OCI-LY3 (cell line): ENCODE data around the gene COL4A2.

Experiments
- H2AFZ ChIP-seq: fragments of 200-600, 300-600 bp; shearing (Covaris generic); 2 replicates; pipeline ENCODE4 v1.6.0; 2014; ENCODE audit warnings: antibody characterized with exemption, low read depth, low read length
- H3K27ac ChIP-seq: fragments of 200-600, 300-600 bp; sonication (generic); 2 replicates; pipeline ENCODE4 v1.5.1; 2014; ENCODE audit warnings: mild to moderate bottlenecking, low read length, moderate library complexity, mixed read lengths
- H3K27me3 ChIP-seq: fragments of 200-600, 300-600 bp; sonication (generic); 2 replicates; pipeline ENCODE4 v1.6.1; 2014; ENCODE audit warnings: low read depth, low read length, mixed read lengths
- H3K36me3 ChIP-seq: fragments of 200-600, 300-600 bp; sonication (generic); replicated peaks from 2 replicates; pipeline ENCODE3; 2014; ENCODE audit warnings: low read depth, low read length, mixed read lengths
- H3K4me1 ChIP-seq: fragments of 300-600, 200-600 bp; sonication (generic); 2 replicates; pipeline ENCODE4 v1.6.1; 2014; ENCODE audit warnings: low read length, mixed read lengths
- H3K4me2 ChIP-seq: fragments of 200-600, 300-600 bp; sonication (generic); 2 replicates; pipeline ENCODE4 v1.6.1; 2014; ENCODE audit warnings: low read length, mixed read lengths
- H3K4me3 ChIP-seq: fragments of 300-600, 200-600 bp; sonication (generic); 2 replicates; pipeline ENCODE4 v1.5.1; 2014; ENCODE audit warnings: antibody characterized with exemption, mild to moderate bottlenecking, low read length, moderate library complexity
- H3K79me2 ChIP-seq: fragments of 300-600, 200-600 bp; shearing (Covaris generic); 2 replicates; pipeline ENCODE4 v1.6.1; 2014; ENCODE audit warnings: mild to moderate bottlenecking, low read length, mixed read lengths
- H3K9ac ChIP-seq: fragments of 300-600, 200-600 bp; shearing (Covaris generic); 2 replicates; pipeline ENCODE4 v1.6.0; 2014; ENCODE audit warnings: mild to moderate bottlenecking, low read length, moderate library complexity
- H3K9me3 ChIP-seq: fragments of 200-600, 300-600 bp; shearing (Covaris generic); 2 replicates; pipeline ENCODE4 v1.6.1; 2014; ENCODE audit warnings: low read length, mixed read lengths; ENCODE audit not compliant: insufficient read depth
- H4K20me1 ChIP-seq: fragments of 200-600, 300-600 bp; sonication (generic); 2 replicates; pipeline ENCODE4 v1.6.1; 2016; ENCODE audit warnings: low read length, mixed read lengths; ENCODE audit not compliant: insufficient read depth
- EZH2phosphoT487 ChIP-seq: fragments of 200-600 bp; shearing (Covaris generic); IDR thresholded peaks from 2 replicates; pipeline ENCODE4 v1.6.1; 2018; ENCODE audit warnings: antibody characterized with exemption, mixed run types, low read depth
- TF ChIP-seq, protein P1 (sequence below): fragments of 200-600, 300-600 bp; sonication (generic); IDR thresholded peaks from 2 replicates; pipeline ENCODE4 v1.5.1; 2014; ENCODE audit warnings: antibody characterized with exemption, low read length, low read depth

The COL4A2 gene

GRCh38 chr13:110379905-110380341, 72.8 kb downstream of the COL4A2 start:
- no peak overlapping the region; the same call in 1 of the 2 replicates for H2AFZ ChIP-seq
- TF ChIP-seq, protein P1, sequence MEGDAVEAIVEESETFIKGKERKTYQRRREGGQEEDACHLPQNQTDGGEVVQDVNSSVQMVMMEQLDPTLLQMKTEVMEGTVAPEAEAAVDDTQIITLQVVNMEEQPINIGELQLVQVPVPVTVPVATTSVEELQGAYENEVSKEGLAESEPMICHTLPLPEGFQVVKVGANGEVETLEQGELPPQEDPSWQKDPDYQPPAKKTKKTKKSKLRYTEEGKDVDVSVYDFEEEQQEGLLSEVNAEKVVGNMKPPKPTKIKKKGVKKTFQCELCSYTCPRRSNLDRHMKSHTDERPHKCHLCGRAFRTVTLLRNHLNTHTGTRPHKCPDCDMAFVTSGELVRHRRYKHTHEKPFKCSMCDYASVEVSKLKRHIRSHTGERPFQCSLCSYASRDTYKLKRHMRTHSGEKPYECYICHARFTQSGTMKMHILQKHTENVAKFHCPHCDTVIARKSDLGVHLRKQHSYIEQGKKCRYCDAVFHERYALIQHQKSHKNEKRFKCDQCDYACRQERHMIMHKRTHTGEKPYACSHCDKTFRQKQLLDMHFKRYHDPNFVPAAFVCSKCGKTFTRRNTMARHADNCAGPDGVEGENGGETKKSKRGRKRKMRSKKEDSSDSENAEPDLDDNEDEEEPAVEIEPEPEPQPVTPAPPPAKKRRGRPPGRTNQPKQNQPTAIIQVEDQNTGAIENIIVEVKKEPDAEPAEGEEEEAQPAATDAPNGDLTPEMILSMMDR = no peak
- TF ChIP-seq EZH2phosphoT487 = no peak
- no peak overlapping the region for H3K9ac ChIP-seq
- no peaks in the 10 kb centered on the region for H4K20me1 ChIP-seq
- no peaks in the 10 kb centered on the region for H3K9me3 ChIP-seq
- H3K27me3 ChIP-seq = peaks cover 57% of the 10 kb centered on the region
- no peaks in the 10 kb centered on the region for H3K4me1 ChIP-seq
- no peaks in the 10 kb centered on the region for H3K36me3 ChIP-seq
- no peak overlapping the region for H3K4me2 ChIP-seq
- no peak overlapping the region for H3K27ac ChIP-seq
- no peak overlapping the region for H3K4me3 ChIP-seq
- no peaks in the 10 kb centered on the region for H3K79me2 ChIP-seq

- no peaks in the 10 kb centered on the region for H4K20me1 ChIP-seq
- H3K4me2 ChIP-seq = no peak overlapping the region
- H3K4me1 ChIP-seq = no peaks in the 10 kb centered on the region
- H2AFZ ChIP-seq = peak overlapping the region; percentile 49; the same call in 1 of the 2 replicates
- no peaks in the 10 kb centered on the region for H3K9me3 ChIP-seq
- H3K27ac ChIP-seq = no peak overlapping the region
- no peak for TF ChIP-seq EZH2phosphoT487
- TF ChIP-seq, protein P1 = no peak
- H3K79me2 ChIP-seq = no peaks in the 10 kb centered on the region
- H3K4me3 ChIP-seq = no peak overlapping the region
- H3K9ac ChIP-seq = no peak overlapping the region
- peaks cover 52% of the 10 kb centered on the region for H3K27me3 ChIP-seq
- H3K36me3 ChIP-seq = no peaks in the 10 kb centered on the region
Measured at GRCh38 chr13:110380359-110381028, 73.4 kb downstream of the COL4A2 start.

DNA sequence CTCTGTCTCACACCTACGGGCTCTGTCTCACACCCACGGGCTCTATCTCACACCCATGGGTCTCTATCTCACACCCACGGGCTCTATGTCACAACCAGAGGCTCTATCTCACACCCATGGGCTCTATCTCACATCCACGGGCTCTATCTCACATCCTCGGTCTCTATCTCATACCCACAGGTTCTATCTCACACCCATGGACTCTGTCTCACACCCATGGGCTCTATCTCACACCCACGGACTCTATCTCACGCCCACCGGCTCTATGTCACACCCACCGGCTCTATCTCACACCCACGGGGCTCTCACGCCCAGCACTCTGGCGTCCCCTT, 73.9 kb downstream of the COL4A2 start:
- Histone ChIP-seq H3K9ac (no peak overlapping the region), H3K4me1 (no peaks in the 10 kb centered on the region), H3K36me3 (no peaks in the 10 kb centered on the region), H3K27me3 (peaks cover 52% of the 10 kb centered on the region), H3K27ac (no peak overlapping the region), H3K79me2 (no peaks in the 10 kb centered on the region), H3K4me3 (no peak overlapping the region), H3K9me3 (no peaks in the 10 kb centered on the region), H4K20me1 (no peaks in the 10 kb centered on the region), H2AFZ (peak overlapping the region; percentile 49; the same call in 1 of the 2 replicates), H3K4me2 (no peak overlapping the region)
- TF ChIP-seq, protein P1 = no peak

DNA sequence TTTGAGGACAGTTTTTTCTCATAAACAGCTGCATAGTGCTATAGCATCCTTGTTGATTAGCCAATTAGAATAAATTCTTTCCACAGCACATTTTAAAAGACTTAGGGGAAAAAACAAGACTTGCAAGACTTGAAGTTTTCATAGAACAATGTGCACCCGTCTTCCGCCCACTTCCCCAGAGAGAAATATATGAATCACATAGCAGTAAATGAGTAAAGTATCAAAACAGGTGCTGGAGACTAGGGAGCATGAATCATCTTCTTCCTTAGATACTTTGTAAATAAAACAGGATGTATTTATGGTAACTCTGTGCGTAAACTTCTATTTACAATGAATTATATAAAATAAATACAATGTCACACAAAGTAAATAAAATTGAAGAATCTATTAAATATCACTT, 75.1 kb downstream of the COL4A2 start:
- H3K27me3 ChIP-seq = peaks cover 51% of the 10 kb centered on the region
- no peak for TF ChIP-seq EZH2phosphoT487
- TF ChIP-seq, protein P1 = no peak
- H3K4me3 ChIP-seq = no peak overlapping the region
- H3K9me3 ChIP-seq = no peaks in the 10 kb centered on the region
- H3K79me2 ChIP-seq = no peaks in the 10 kb centered on the region
- no peak overlapping the region for H3K27ac ChIP-seq
- H3K4me2 ChIP-seq = no peak overlapping the region
- no peaks in the 10 kb centered on the region for H3K36me3 ChIP-seq
- no peaks in the 10 kb centered on the region for H4K20me1 ChIP-seq
- H3K9ac ChIP-seq = no peak overlapping the region
- no peaks in the 10 kb centered on the region for H3K4me1 ChIP-seq
- no peak overlapping the region for H2AFZ ChIP-seq
